Stomach (tissue), 9 donors: ENCODE data around the gene CPNE1. TPM values are rescaled to one million over a fixed set of nuclear protein-coding genes. Genes with fewer than 3 reads are reported as not detected.

ENCODE experiments used
- DNase-seq, 2 donors: peaks; one replicate each; pipeline versions ENCODE4 v3.0.0 to v3.0.0-alpha.2; 2013 to 2019
- H3K27ac ChIP-seq, 5 donors: fragments of 200-600 bp in 4 of 5; sonication (generic) in 4 of 5; one replicate each; pipeline ENCODE4 v1.5.1; 2013 to 2019; ENCODE audit warnings: mild to moderate bottlenecking in 1 of 5, moderate library complexity in 1 of 5
- H3K27me3 ChIP-seq, 3 donors: fragments of 200-600 bp; sonication (generic); one replicate each; pipeline ENCODE4 v1.5.1; 2017 to 2019; ENCODE audit warnings: mixed run types in 1 of 3
- H3K36me3 ChIP-seq, 4 donors: fragments of 200-600 bp; sonication (generic); 1 replicate in 3 of 4; 2 replicates in 1 of 4; pipeline ENCODE4 v1.5.1; 2016 to 2019
- H3K4me1 ChIP-seq, 4 donors: fragments of 200-600 bp; sonication (generic); one replicate each; pipeline ENCODE4 v1.5.1; 2016 to 2019
- H3K4me3 ChIP-seq, 4 donors: fragments of 200-600 bp; sonication (generic) in 3 of 4; one replicate each; pipeline ENCODE4 v1.5.1; 2016 to 2019; ENCODE audit warnings: mild to moderate bottlenecking in 1 of 4
- H3K9me3 ChIP-seq, 4 donors: fragments of 200-600 bp; sonication (generic); one replicate each; pipeline ENCODE4 v1.5.1; 2016 to 2019
- EP300 ChIP-seq: sonication (generic); formaldehyde crosslinking; IDR thresholded peaks from one replicate; pipeline ENCODE4 v1.6.1; 2017; ENCODE audit warnings: antibody characterized with exemption
- POLR2A ChIP-seq, 4 donors: fragments of 450-650 bp; IDR thresholded peaks; one replicate each; pipeline ENCODE4 v1.6.1; 2016; ENCODE audit warnings: antibody characterized with exemption in 4 of 4, control low read depth in 2 of 4, mild to moderate bottlenecking in 1 of 4, moderate library complexity in 1 of 4
- POLR2AphosphoS5 ChIP-seq, 3 donors: sonication (generic); formaldehyde crosslinking; IDR thresholded peaks; one replicate each; pipeline ENCODE4 v1.6.1; 2016; ENCODE audit warnings: antibody characterized with exemption in 3 of 3
- WGBS, 5 donors: extraction: QIAGEN DNeasy Blood & Tissue Kit in 3 of 5; methylation state at CpG; one replicate each; pipeline versions ENCODE4 v1.1.5 to v1.1.7; 2013 to 2018; 5-methylcytosine and 5-hydroxymethylcytosine counted together
- intact Hi-C: fragments of 100-400 bp; cut with DNase I; formaldehyde crosslinking; loops from one replicate; pipeline ENCODE4 v1.15.1; 2023; ENCODE audit warnings: low total_unique reads
- polyA plus RNA-seq, 3 donors: library from polyadenylated mRNA; stranded (reverse); fragments of 200-250 nt; gene quantifications; one replicate each; pipeline ENCODE4 v1.2.3, GENCODE V29; 2013
- total RNA-seq, 5 donors: library from RNA; depleted of rRNA; stranded (reverse); fragments of >200 nt; gene quantifications; one replicate each; pipeline versions ENCODE4 v1.1.0 to v1.2.3, GENCODE V29; 2014 to 2016
- TF ChIP-seq, protein P1 (sequence below), 7 experiments: fragments of 450-650 bp in 4 of 7; fragments of 200-600 bp in 3 of 7; sonication (generic) in 3 of 7; IDR thresholded peaks; one replicate each; pipeline ENCODE4 v1.5.1; 2016 to 2019; ENCODE audit warnings: antibody characterized with exemption in 7 of 7, control low read depth in 2 of 7, mild to moderate bottlenecking in 1 of 7
- donor health status: healthy with polysubstance abuse.
- donor health status: Bipolar disorder and iron deficiency.
- donor health status: healthy.

The CPNE1 gene
- total and polyA plus RNA-seq, 8 donors = 67.9 to 172 (median 107) TPM

DNA sequence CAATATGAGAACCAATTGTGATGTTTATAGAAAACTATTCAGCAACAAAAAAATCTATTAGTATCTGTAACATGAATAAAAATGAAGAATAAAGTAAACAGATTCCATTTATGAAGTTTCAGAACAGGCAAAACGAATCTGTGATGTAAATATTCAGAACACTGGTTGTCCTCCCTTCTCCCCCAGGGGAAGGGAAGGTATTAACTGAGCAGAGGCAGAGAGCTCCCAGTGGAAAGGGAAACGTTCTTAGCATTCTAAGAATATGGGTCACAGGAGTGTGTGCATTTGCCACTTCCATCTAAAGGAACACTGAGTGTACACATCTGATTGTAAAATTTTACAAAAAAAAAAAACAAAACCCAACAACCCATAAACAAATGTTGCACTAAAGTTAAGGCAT is 25.9 kb downstream of the CPNE1 start:
- no peak for DNase-seq
- WGBS, 5 donors = 43 to 51% (median 45%) methylated on average over 2 of the region's 2 CpGs
- H3K27me3 ChIP-seq = no peaks in the 10 kb centered on the region
- intact Hi-C loops = no loop called here
- H3K36me3 ChIP-seq = no peaks in the 10 kb centered on the region
- H3K4me1 ChIP-seq = peaks cover 0 to 44% (median 22%) of the 10 kb centered on the region in 4 donors
- H3K9me3 ChIP-seq = no peaks in the 10 kb centered on the region
- TF ChIP-seq POLR2A (IDR thresholded peaks at IDR 0.05) = no peak
- no peak for TF ChIP-seq EP300
- TF ChIP-seq POLR2AphosphoS5 (IDR thresholded peaks at IDR 0.05) = no peak
- TF ChIP-seq, protein P1, sequence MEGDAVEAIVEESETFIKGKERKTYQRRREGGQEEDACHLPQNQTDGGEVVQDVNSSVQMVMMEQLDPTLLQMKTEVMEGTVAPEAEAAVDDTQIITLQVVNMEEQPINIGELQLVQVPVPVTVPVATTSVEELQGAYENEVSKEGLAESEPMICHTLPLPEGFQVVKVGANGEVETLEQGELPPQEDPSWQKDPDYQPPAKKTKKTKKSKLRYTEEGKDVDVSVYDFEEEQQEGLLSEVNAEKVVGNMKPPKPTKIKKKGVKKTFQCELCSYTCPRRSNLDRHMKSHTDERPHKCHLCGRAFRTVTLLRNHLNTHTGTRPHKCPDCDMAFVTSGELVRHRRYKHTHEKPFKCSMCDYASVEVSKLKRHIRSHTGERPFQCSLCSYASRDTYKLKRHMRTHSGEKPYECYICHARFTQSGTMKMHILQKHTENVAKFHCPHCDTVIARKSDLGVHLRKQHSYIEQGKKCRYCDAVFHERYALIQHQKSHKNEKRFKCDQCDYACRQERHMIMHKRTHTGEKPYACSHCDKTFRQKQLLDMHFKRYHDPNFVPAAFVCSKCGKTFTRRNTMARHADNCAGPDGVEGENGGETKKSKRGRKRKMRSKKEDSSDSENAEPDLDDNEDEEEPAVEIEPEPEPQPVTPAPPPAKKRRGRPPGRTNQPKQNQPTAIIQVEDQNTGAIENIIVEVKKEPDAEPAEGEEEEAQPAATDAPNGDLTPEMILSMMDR (IDR thresholded peaks at IDR 0.05) = no peak
- no peak overlapping the region for H3K4me3 ChIP-seq
- H3K27ac ChIP-seq = no peak overlapping the region

DNA sequence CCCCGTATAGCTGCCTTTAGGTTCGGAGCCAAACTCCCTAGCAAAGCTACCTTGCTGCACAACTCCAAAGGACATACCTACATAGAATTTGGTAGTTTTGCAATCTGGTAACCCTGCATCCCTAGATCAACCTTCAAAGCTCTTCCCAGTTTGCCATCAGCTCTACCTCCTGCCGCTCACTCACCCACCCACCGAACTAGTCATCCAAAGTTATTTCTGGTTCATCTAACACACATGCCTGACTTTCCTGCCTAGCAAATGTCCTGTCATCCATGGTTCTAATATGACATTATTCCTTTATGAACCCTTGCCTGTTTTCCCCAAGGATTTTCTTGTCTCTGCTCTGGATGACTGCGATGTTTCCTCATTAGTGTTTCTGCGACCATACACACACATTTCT is 27.4 kb downstream of the CPNE1 start:
- Histone ChIP-seq H3K4me1 (peaks cover 0 to 42% (median 19%) of the 10 kb centered on the region in 4 donors), H3K27me3 (no peaks in the 10 kb centered on the region), H3K9me3 (no peaks in the 10 kb centered on the region), H3K4me3 (no peak overlapping the region), H3K36me3 (peaks cover 0 to 5% (median 3%) of the 10 kb centered on the region in 4 donors), H3K27ac (no peak overlapping the region)
- WGBS, 5 donors = 92 to 96% (median 95%) methylated on average over 6 of the region's 6 CpGs
- no peak for TF ChIP-seq POLR2A (IDR thresholded peaks at IDR 0.05)
- no peak for TF ChIP-seq EP300
- TF ChIP-seq, protein P1 (IDR thresholded peaks at IDR 0.05) = no peak
- no peak for TF ChIP-seq POLR2AphosphoS5 (IDR thresholded peaks at IDR 0.05)
- intact Hi-C loops = no loop called here
- DNase-seq = no peak

DNA sequence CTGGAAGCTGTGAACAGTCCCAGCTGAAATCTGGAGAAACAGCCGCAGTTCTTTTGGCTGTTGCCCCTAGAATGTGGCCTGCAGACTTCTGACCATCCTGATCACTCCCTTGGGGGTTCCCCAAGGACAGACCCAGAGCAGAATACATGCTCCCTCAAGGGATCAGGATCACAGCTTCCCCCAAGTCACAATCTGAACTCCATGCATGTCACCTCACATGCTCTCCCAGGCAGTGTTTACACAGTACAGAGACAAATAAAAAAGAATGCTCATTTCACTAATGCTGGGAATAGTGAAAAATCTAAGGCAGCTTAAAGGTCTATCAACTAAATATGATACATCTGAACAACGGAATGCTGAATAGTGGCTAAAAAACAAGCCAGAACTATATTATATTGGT is 28.6 kb downstream of the CPNE1 start:
- intact Hi-C loops = no loop called here
- Histone ChIP-seq H3K4me3 (no peak overlapping the region), H3K27ac (no peak overlapping the region), H3K4me1 (peaks cover 0 to 31% (median 15%) of the 10 kb centered on the region in 4 donors), H3K27me3 (no peaks in the 10 kb centered on the region), H3K36me3 (peaks cover 9 to 17% (median 15%) of the 10 kb centered on the region in 4 donors), H3K9me3 (no peaks in the 10 kb centered on the region)
- no peak for DNase-seq
- TF ChIP-seq, protein P1 (IDR thresholded peaks at IDR 0.05) = no peak
- TF ChIP-seq POLR2A (IDR thresholded peaks at IDR 0.05) = no peak
- WGBS, 5 donors = 76 to 91% (median 88%) methylated on average over 2 of the region's 2 CpGs

DNA sequence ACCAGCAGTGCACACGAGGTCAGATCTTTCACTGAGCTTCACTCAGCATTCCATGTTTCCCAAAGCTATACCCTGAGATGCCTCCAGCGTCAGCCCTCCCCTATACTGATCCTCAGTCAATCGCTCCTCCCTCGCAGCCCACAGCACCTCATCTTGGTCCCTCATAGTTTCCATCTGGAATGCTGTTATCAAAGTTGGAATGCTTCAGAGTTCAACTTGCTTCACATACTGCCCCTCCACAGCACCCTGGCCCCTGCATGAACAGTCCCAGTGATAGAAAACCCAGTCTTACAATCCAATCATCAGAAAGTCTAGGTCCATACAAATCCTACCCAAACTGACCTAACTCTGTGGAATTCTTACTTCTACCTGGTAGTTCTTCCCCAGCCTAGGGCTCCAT is 29.0 kb downstream of the CPNE1 start:
- peaks cover 0 to 30% (median 13%) of the 10 kb centered on the region in 4 donors for H3K4me1 ChIP-seq
- no peak for TF ChIP-seq POLR2A (IDR thresholded peaks at IDR 0.05)
- TF ChIP-seq, protein P1 (IDR thresholded peaks at IDR 0.05) = no peak
- TF ChIP-seq POLR2AphosphoS5 (IDR thresholded peaks at IDR 0.05) = no peak
- TF ChIP-seq EP300 = no peak
- no peak for DNase-seq
- H3K9me3 ChIP-seq = no peaks in the 10 kb centered on the region
- H3K27me3 ChIP-seq = no peaks in the 10 kb centered on the region
- intact Hi-C loops = no loop called here
- H3K36me3 ChIP-seq = peaks cover 13 to 21% (median 20%) of the 10 kb centered on the region in 4 donors
- H3K4me3 ChIP-seq = no peak overlapping the region
- 83 to 94% (median 88%) methylated on average over 4 of the region's 4 CpGs for WGBS, 5 donors
- H3K27ac ChIP-seq = no peak overlapping the region
